GDM1 (cell line): Measurements from ENCODE around the gene XIRP2.
A peak's percentile ranks its signal among the peaks of the same experiment; 100 is the strongest.

Experiments
- DNase-seq: peaks from one replicate; lab custom pipeline; 2025; lab: John Stamatoyannopoulos, UW

The XIRP2 gene

DNA sequence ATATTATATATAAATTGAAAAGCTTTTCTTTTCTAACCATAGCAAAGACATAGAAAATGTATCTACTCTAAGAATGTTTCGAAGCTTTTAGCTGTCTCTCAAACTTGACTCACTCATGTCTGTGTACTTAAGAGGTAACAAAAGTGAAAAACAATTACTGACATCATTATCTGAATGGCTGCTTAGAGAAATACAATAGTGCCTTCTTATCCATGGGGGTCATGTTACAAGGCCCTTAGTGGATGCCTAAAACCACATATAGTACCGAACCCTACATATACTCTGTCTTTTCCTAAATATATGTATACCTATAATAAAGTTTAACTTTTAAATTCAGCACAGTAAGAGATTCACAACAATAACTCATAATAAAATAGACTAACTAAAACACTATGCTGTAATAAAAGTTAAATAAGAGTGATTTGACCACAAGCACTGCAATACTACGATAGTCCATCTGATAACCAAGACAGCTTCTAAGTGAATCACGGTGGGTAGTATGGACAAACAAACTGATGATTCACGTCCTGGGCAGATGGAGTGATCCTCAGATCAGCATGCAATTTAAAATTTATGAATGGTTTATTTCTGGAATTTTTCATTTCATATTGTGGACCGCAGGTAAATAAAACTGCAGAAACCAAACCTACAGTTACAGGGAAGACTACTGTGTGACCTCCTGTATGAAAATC lies 246.2 kb downstream of the XIRP2 start:
- DNase-seq = no peak

DNA sequence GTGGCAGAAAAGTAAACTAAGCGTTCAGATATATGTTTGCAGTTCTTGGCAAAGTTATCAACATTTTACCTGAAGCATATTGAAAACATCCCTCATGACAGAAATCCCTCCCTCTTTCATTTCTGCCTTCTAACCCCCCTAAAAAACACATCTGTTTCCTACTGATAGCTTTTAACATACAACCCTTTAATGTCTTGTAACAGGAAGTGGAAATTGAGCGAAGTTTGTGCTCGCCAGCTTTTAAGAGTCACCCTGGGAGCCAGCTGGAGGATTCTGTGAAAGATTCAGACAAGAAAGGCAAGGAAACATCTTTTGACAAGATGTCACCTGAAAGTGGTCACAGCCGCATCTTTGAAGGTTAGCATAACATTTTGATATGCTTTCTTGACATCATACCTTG lies 247.4 kb downstream of the XIRP2 start:
- DNase-seq = peak; percentile 49

DNA sequence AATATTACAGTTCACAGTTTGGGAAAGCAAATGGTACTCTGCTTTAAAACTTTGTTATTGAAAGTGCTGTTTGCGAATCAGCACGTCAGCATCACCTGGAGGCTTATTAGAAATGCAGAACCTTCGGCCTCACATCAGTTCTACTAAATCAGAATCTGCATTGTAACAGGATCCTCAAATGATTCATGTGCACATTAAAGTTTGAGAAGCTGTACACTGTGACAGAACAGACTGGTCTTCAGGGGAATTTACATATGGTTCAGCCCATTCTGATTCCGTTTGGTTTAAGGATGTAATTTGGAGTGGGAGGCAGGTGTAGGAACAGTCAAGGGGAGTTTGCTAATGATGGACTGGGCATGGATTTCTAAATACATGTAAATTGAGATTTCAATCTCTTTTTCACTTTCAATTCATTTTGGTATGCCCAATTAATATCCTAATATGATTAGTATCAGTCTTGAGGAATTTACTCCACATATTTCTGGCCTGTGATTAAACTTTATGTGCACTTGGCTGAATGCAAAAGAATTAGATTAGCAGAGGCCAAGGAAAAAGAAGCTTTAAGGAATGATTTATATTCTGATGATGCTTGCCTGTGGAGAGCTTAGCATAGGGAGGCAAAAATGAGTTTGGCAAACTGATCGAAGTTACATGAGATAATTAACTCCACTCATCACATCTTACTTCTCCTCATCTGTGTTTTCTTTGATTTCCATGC lies 248.8 kb downstream of the XIRP2 start:
- DNase-seq = no peak

DNA sequence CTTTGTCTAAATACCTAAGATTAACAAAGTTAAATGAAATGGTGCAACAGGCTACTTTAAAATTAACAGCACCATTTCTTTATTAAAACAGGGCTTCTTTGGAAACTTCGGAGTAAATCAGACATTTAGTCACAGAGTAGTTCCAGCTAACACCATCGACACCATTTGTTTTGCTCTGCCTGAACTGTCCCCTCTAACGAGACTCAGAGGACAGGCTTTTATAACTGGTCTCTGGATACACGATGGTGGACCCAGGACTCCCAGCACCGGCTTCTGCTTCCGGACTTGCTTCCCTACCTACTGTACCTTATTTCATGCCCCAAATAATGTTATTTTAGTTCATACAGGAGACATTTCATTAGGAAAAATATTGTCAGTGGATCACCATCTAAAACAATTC lies 252.1 kb downstream of the XIRP2 start:
- no peak for DNase-seq

DNA sequence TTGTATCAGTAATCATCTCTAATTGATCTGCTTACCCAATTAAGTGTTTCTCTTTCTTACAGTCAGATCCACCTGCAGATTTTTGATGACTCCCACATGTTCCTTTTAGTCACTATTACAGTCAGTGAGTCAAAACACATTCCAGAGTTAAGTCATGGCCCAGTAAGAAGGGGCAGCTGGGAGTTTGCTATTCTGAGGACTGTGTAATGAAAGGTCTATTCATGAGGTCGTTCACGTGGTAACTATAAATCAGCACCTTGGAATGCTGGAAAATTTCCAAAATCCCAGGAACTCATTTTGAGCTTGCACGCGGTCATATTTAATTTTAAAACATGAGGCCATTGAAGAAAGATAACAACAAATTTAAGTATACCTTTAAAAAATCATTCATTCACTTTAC lies 252.5 kb downstream of the XIRP2 start:
- DNase-seq = no peak

DNA sequence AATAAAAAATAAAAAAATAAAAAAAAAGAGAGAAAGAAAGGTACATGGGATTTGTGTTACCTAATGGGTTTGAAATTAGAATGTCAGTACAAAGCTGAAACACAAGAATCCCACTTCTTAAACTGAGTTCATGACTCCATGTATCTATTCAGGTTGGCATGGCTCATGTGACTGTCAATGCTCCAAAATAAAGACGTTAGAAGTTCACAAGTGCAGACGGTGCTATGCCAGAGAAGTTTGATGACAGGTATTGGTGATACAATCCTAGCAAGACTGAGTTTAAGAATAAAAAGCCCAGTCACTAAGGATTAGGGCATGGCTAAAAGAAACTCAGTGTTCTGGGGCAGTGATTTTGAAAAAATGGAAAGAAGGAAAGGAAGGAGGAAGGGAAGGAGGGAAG lies 254.3 kb downstream of the XIRP2 start:
- no peak for DNase-seq

DNA sequence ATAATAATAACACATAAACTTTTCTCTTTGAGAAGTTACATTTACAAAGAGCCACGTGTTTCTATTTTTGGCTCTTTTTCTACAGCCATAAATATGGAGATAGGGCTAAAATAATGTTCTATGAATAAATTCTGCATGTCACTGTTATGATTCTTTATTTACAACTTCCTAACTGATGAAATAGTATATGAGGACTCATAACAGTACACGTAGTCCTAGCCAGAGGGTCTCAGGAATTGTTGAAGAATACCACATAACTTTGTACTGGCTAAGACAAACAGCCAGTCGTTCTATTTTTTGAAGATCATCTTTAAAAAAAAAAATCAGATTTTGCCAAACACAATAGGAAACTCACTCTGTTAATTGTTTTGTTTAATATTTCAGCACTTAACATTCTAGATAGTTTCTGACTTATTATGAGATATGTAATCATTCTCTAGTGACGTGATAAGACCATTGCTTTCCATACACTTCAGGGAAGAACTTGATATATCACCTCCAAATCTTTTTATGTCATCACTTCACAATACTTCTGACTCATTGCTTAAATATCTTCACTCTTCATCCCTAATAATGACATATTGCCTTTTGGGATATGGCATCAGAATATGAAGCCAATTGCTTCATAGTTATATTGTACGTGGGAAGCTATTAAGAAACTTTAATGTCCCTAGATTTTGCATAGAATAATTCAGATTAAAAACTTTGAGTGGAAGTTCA lies 256.1 kb downstream of the XIRP2 start:
- no peak for DNase-seq

DNA sequence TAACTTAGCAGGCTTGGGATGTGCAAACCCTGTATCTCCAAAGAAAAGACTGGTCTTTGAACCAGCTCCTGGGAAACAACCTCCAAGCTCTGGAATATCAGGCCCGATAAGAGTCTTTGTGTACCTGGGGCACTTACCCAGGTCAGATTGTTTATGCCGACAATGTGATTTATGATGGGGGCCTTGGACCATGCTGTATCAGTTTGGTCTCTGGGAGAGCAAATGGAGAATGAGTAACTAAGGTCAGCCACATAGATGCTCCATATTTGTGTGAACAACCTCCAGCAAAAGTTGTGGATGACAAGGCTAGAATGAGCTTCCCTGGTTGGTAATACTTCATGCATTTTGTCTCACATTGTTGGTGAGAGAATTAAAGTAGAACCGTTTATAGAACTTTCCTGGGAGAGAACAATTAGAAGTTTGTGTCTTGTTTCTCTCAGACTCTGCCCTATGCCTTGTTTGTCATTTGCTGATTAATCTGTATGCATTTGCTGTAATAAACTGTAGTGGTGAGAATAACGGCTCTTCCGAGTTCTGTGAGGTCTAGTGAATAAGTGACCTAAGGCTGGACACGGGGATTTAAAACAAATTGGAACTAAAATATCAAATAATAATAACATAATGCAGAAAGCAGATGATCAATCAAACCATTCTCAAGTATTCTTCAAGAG lies 259.1 kb downstream of the XIRP2 start:
- DNase-seq = no peak

DNA sequence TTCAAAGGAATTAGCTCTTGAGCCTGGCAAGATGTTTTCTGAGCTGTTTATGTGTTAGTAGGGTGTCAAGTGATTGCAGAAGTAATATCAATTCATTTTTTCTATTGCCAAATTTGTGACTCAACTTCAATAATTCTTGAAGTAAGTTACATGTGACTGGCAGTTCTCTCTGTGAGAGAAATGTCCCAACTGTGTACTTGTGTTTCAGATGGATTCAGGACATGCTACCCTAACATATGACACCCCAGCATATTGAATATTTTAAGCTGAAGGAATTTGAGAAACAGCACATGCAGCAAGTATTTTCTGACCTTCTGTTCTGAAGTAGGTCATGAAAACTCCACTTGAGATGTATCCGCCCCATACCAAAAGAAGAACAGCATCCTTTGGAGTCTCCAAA lies 263.6 kb downstream of the XIRP2 start:
- no peak for DNase-seq

DNA sequence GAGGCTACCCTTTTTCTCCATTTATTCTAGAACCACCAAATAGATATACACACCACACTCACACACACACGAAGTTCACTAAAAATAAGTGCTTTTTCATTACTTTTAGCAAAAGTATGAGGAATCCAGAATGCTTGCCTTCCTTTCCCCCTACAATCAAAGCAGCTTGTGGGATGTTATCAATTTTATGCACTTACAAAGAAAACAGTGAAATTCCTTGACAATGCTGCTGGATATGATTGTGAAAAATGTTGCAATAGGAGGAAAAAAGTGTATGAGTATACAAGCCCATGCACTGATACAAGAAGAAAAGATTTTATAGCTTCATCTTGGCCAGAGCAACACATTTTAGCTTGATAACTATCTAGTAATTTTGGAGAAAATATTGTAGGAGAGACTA lies 269.2 kb downstream of the XIRP2 start:
- DNase-seq = no peak

DNA sequence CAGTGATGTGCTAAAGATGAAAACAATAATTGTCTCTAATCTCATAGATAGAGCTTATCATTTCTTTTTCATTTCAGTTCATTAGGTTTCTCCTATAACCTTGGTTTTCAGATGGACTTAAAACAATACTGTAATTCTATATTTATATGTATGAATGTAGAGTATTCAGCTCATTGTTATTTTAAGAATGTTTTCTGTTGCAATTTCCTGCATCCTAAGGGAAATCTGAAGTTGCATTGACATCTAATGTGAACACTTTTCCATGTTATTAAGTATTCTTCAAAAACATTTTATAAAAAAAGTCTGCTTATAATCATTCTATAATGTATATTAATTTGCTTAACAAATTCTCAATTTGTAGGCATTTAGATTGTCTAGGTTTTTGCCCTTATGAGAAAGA lies 288.9 kb downstream of the XIRP2 start:
- DNase-seq = no peak

DNA sequence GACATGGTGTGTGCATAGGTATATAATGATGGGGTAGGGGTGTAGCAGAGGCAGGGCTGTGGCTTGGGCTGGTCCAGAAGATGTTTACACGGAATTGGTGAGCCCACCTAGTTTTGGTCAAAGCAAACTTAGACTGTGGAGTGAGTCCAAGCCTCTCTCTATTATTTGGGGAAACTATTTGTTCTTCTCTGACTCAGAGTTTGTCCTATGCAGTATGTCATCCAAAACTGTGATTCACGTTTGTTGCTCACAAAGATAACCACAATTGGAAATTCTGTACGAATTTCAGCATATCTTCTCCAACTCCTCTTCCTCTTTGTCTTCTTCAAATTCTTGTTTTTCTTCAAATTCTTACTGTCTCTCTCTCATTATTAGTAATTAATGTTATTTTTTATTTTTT lies 292.9 kb downstream of the XIRP2 start:
- DNase-seq = no peak

DNA sequence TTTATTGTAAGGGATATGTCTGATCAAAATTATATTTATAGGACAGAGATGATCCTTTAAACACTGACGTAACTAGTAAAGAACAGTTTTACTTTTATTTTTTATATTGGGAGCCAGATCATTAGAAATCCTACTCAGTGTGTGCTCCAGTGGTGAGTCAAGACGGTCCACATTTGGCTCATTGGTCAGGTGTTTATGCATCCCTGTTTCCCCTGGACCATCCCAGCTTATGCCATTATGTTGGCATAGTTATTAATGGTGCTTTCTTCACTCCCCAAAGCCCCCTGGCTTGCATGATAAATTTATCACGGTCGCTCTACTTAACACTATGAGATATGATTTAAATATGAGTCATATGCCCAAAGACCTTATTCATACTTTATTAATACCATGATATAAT lies 293.4 kb downstream of the XIRP2 start:
- DNase-seq = no peak

DNA sequence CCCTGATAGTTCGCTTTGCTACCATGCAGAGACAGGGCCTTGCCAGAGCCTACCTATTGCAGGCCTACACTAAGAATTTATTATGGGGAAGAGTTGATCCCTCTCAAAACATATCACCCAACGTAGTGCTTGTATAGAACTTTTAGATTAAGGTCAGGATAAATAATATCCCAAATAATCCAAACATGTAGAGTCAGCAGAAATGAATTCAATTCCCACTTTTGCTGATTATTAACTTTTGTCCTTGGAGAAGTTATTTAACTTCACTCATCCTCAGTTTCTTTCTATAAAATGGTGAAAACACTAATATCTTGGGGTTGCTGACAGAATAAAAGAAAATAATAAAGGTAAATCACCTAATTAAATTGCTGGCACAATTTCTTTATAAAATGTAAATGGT lies 294.1 kb downstream of the XIRP2 start:
- no peak for DNase-seq

DNA sequence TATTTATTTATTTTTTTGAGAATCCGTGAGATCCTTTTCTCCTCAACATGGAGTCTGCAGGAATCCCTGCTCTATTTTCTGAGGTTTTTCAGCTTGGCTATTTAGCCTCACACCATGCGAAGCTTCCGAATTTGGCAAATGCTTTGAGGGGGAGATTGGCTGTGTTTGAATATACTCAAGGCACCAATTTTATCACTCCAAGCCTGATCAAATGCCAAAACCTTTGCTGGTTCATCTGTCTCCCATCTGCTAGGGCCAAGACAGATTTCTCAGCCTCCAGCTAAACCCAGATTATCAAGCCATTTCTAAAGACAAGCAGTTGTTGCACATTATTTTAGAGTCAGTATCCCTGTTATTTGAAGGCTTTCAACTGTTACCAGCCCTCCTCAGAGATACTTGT lies 295.7 kb downstream of the XIRP2 start:
- no peak for DNase-seq

DNA sequence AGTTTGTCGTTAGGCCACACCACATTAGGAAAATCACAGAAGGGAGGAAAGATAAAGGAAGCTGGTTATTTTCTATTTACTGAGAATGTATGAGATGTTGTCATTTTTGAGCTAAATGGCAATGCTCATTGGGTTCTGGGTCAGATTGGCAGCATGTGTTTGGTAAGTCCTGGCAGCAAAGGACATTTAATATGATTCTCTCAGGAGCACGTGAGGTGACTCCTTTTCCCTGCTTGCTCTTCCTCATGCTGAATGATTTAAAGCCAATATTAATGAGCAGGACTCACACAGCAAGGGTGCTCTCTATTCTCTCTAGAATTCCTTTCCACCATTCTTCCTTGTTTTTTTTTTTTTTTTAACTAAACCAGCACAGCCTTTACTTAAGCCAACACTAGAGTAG lies 298.2 kb downstream of the XIRP2 start:
- DNase-seq = no peak

DNA sequence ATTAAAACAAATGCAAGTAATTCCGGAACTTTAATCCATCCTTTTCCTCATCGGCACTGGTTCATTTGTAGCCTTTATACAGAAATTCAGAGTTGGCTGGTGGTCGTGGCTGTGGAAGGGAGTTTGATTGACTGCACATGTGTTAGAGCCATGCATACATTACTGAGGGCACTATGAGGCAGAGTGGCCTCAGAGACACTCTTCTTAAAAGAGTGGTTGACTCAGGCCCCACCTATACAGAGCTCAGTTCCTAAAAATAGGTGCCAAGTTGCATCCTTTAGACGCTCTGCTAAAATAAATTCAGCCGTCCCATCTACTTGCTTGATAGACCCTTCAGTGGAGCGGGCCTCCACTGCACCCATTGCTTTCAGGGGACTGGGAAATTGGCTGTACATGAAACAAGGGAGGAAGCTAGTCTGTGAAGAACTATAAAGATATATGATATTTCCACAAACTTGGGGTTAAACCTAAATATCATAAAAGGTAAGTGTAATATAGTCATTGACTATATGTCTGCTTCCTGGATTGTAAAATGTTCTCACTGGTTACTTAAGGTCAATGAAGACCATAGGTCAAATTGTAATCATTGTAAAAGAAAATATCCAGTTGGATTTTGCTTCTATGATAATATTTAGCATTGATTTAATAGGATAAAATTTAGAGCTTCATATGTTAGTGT lies 298.9 kb downstream of the XIRP2 start:
- no peak for DNase-seq

DNA sequence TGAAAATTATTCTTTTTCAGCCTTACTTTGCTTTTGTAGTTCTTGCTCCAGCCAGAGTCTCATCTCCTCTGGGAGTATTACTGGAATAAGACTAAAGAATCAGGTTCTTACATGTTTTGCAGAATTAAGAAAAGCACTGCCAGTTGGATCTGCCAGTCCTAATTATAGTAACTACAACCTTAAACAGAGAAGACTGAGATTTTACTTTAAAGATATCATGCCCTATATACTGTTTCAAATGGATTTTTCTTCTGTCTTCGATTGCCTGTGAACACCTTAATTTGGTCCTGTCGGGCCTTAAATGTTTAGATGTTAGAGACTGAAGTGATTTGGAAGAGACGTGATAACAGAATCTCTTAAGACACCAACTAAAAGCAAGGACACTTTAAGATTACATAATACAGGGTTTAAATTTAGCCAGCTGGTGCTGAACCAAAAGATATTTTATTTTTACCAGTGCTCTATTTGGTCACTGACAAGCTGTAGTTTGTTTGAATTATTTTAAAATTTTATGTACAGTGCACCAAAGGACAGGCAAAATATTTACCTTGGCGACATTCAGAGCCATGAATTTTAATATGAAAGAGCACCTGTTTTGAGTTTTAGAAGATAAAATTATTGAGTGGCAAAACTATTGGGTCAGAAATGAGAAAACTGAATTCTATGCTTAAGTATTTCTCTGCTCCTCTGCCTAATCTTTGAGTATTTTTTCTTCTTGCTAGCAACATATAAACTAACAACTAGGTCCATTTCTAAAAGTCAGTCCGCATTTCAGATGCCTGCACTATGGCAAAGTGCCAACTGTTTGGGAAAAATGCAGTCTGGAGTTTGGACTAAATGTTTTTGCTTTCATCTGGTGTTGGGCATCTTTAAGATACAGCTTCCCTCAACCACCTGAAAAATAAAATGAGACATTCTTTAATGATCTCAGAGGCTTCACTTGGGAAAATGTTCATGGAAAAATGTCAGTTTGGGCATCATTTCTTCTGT lies 300.0 kb downstream of the XIRP2 start:
- DNase-seq = no peak

DNA sequence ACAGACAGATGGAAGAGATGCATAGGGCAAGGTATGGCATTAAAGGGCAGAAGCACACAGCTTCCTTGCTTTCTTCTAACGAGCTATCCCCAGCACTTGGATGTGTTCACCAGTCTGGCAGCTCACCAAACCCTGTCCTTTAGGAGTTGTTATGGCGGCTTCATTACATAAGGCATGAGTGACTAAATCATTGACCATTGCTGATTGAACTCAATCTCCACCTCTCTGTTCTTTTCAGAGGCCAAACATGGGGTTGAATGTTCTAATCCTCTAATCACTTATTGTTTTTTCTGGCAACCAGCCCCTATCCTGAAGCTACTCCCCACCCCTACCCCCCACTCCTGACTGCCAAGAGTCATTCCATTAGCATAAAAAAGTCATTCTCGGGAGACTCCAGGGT lies 301.8 kb downstream of the XIRP2 start:
- DNase-seq = no peak

DNA sequence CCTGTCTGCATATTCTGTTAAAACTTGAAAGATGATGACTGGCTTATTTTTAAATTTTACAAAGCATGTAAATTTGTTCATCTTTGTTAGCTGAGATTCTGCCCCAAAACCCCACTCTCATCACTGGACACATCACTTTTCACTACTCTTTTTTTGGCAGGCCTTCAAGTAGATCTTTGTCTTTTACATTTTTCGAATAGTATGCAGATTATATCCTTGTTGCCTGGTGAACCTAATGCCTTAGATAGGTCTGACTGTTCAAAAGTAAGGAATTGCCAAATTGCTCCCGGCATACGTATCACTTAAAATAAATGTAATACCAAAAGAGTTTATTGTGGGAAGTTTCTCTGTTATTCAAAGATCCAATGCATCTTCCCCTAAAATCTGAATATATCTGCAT lies 303.3 kb downstream of the XIRP2 start:
- DNase-seq = no peak

DNA sequence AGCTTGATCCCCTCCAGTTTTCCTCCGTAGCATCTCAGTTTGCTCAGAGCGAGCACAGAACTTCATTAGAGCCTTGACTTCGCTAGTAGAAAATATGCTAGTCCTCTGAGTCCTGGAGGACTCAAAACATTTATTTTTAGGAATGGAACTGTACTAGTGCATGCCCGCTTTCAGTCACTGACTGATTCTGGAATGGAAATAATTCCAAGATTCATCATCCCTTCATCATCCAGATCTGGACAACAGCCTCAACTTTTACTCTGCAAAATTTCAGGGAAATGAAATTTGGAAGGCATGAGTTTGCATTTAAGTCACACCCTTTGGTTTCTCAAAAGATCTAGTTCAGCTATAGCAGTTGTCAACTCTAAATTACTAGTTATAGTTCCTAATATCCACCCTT lies 304.6 kb downstream of the XIRP2 start:
- no peak for DNase-seq
